DMS53 (cell line): ENCODE results near the gene IRX6.

Experiments
- DNase-seq: peaks from one replicate; lab custom pipeline; 2025; lab: John Stamatoyannopoulos, UW

The IRX6 gene

DNA sequence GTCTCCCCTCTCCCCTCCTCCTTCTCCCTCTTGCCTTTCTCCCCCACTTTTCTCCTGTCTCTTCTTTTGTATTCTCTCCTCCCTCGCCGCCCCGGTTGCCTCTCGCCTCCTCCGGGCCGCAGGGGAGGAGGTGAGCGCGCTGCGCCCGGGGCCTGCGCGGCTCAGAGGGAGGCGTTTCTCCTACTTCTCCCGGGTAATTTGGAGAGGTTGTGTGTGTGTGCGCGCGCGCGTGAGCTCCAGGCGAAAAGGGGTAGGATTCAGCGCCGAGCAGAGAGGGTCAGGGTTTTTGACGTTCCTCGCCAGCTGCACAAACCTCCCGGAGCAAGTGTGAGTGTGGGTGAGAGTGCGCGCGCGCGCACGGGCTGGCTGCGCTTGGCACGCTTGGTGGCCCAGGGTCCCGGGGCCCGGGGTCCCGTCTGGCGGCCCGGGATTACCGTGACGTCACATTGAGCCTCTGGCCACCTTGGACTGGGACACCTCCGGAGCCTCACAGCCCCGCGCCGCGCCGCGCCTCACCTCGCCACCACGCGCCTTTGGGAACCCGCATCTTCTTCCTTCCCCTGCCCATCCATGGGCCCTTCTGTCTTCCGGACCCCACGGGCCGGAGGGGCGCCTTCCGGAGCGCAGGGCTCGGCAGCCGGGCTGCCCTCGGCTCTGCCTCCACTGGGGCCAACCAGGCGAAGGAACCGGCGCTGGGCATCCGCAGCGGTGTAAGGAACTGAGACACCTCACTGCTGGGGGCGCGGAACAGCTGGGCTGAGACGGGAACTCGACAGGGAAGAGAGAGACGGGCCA is 479 bp downstream of the IRX6 start:
- no peak for DNase-seq

DNA sequence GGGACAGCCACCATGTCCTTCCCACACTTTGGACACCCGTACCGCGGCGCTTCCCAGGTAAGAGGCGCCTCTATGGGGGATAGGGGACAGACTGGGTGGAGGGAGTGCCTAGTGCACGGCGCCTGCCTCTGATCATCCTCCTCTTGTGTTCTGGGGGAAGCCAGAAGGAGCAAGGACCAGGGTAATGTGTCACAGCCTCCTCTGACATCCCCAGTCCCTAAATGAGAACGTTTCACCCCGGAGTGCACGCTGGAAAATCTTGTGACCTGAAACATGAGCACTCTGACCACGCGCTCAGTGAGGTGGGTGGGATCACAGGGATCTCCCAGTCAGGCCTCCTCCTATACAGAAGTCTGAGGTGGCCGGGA is 1.1 kb downstream of the IRX6 start:
- no peak for DNase-seq

GRCh38 chr16:55325458-55326109 is 1.6 kb downstream of the IRX6 start:
- DNase-seq = no peak

DNA sequence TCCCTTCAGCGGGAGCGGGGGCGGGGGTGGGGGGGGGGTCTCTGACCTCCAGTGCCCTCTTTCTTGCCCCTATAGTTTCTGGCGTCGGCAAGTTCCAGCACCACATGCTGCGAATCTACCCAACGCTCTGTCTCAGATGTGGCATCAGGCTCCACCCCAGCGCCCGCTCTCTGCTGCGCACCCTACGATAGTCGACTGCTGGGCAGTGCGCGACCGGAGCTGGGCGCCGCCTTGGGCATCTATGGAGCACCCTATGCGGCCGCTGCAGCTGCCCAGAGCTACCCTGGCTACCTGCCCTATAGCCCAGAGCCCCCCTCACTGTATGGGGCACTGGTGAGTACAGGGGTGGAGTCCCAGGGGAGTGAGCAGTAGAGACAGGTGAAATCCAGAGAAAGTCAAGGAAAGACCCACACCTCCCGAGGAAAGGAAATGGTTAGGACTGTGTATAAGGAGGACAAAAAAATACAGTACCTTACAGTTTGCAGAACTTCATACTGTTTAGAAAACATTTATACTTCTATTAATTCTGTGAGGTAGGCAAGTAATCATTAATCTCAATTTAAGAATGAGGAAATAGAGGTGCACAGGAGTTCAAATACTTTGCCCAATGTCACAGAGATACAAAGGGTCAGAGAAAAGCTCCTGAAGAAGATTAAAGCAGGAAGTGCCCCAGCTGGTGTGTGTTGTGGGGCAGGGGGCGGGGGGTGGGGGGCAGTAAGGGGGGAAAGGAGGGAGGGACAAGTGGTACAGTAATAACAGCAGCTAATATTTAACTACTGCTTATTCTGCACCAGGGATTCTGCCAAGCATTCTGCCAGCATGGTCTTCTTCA is 2.5 kb downstream of the IRX6 start:
- no peak for DNase-seq

DNA sequence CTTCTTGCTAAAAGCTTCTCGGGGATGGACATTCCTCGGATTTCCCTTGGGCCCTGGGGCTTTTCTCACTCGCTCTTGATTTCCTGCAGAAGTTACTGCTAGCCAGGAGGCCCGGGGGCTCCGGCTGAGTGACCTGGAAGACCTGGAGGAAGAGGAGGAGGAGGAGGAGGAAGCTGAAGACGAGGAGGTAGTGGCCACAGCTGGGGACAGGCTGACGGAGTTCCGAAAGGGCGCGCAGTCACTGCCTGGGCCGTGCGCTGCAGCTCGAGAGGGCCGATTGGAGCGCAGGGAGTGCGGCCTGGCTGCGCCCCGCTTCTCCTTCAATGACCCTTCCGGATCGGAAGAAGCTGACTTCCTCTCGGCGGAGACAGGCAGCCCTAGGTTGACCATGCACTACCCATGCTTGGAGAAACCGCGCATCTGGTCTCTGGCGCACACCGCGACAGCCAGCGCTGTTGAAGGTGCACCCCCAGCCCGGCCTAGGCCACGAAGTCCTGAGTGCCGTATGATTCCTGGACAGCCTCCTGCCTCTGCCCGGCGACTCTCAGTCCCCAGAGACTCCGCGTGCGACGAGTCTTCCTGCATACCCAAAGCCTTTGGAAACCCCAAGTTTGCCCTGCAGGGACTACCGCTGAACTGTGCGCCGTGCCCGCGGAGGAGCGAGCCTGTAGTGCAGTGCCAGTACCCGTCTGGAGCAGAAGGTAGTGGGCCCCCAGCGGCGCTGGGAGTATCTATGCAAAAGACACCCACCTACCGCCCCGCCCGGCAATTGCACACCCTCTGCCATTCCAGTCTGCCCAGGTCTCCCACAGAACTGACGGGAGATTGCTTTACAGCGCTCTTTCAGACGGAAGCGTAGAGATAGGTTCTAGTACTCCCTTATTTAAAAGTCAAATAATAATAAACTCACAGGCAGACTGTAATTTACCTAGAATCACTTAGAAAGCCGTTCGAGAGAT is 4.9 kb downstream of the IRX6 start:
- no peak for DNase-seq

DNA sequence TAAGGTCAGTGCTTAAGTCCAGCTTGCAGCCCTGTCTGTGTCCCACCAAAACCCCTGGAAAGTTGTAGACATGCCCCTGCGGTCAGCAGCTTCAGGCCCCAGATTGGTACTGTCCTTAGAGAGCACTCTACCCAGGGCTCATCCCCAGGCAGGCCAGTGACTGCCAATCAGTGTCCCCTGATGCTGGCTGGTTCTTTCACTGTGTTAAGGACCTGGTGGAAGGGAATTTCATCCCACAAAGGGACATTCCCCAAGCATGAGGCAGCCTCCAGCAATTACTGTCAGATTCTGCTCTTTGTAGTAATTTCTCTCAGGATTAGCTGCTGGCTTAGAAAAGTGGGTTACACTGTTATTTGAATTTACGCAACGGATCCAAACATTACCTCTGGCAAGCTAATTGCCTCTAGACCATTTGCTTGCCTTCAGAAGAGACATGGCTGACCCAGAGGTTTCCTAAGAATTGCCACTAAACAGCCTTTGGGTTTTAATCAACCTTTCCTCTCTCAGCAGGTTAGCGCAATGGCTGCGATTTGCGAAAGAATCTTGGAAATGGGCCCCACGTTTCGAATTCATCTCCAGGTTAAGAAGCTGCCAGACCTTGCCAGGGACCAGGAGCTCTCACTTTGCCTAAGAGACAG is 5.9 kb downstream of the IRX6 start:
- DNase-seq = no peak

- DNase-seq = no peak
Measured at GRCh38 chr16:55330781-55331647, 7.0 kb downstream of the IRX6 start.

DNA sequence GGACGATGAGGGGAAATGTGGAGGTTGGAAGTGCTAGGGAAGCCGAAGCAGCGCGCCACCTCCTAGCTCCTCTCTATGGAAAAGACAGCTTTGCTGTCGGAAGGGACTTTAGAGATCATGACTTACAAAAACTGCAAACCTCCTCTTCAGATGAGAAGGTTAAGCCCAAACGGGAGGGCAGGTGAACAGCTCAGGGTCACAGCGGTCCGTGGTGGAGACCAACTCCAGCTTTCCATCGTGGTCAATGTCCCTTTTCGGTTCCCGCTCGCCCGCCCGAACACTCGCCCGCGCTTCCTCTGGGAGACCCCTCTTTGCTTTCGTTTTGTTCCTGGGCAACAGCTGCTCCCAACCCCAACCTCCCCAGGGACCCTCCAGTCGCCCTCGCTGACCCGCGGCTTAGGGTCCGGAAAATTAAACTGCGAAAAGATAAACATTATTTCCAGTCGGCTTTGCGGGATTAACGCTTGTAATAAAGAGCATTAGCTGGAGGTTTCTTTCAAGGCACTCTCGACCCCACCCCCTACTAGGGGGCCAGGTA is 7.7 kb downstream of the IRX6 start:
- DNase-seq = no peak

DNA sequence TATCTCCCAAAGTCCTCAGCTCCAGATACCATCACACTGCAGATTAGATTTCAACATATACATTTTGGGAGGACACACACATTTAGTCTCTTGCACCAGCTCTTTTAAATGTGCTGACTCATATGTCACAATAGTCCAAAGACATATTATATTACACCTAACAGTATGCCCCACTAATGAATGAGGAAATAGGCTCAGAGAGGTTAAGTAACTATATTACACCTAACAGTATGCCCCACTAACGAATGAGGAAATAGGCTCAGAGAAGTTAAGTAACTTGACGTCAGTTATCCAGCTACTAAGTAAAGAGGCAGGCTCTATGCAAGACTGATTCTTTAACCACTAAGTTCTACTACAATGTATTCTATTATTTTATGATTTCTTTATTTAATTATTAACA is 9.7 kb downstream of the IRX6 start:
- no peak for DNase-seq

DNA sequence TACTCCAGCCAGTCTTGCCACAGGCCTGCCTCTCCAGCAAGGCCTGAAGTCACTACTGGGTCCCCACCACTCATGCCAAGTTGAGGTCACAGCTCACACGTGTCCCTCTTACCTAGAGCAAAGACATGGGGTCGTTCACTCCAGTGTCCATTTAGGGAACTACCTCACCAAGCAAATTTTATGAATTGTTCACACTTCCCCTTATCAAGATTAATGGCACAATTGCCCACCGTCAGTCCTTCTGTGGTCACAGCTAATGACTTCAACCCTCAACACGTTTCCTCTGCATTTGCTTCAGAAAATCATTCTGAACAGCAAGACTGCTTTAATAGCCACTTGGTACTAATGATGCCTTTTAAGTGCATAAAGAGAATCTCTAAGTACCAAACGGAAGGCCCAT is 14.6 kb downstream of the IRX6 start:
- DNase-seq = no peak

DNA sequence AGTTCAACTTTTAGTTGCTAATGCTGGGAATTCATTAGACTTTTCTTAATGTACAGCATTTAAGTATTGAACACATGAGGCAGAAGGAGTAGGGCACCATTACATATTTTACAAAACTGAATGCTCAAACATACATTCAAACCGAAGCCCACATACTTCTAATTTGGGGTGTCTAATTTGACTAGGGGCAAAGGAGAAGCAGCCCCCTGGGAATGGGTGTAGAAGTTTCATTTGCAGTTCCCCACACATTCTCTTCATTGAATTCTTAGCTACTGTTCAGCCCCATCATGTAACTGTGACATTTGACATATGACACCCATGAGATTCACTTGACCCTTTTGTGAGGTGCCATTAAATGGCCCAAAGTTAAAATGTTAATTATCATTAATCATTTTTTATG is 16.4 kb downstream of the IRX6 start:
- DNase-seq = no peak

GRCh38 chr16:55341681-55342080 is 17.7 kb downstream of the IRX6 start:
- no peak for DNase-seq

DNA sequence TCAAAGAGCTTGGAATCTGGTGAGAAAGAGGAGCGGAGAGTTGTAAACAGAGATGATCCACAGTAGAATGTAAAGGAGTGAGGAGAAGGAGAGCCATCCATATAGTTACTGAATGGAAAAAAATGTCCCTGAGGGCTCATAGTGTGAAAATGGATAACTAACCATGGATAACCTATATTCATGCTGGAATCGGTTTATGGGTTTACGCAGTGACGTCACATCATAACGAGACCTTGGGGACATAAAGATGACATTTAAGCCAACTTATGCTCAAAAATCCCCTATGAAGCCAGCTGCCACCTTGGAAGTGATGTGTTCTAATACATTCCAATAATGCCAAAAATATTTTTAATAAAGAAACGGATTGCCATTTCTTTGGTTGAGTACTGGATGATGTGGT is 22.5 kb downstream of the IRX6 start:
- no peak for DNase-seq

DNA sequence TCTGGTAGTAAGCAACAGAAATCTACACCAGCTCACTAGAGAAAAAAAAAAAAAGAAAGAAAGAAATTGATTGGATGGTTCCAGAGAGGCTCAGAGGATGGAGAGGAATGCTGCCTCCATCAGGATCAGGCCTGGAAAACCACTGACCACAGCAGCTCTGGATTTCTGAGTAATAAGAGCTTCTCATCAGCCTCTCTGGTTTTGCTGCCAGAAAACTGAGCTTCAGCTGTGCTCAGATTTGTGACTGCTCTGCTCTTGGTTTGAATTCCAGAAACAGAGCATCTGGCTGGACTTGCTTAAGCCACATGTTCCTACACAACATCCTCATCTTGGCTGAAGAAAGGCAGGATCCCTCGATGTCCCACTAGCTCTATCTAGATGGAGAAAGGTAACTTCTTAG is 25.9 kb downstream of the IRX6 start:
- no peak for DNase-seq

DNA sequence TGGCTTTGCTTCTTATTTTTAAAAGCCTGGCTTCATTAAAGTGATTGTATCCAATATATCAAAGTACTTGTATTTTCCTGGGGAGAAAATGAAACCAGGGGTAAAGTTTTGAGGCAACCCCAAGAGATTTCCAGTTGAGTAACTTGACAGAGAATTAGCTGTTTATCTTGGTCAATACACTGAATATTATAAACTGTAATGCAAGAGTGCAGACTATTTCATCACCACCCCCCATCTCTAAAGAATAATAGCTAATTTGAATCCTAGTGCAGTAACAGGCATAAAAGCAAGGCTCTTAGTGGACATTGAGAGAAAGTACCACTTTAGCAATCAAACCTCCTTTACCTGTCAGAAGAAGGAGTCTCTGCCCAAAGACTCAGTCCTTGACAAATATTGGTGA is 27.0 kb downstream of the IRX6 start:
- no peak for DNase-seq

GRCh38 chr16:55351936-55352335 is 27.9 kb downstream of the IRX6 start:
- DNase-seq = no peak

DNA sequence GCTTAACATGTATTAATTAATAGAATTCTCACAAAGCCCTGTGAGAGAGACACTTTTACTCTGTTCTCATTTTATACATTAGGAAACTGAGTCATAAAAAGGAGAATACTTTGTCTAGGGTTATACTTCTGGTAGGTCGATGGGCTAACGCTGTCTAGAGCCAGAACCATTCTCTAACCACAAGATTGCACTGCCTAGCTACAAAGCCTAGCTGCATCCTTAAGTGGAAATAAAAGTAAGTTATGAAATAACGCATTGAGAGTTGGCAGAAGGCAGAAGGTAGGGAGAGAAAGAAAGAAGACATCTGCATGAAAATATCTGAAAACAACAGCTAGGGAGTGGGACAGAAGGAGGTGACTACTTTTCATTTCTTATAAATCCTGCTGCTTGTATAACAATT is 33.2 kb downstream of the IRX6 start:
- no peak for DNase-seq

GRCh38 chr16:55359946-55360345 is 35.9 kb downstream of the IRX6 start:
- no peak for DNase-seq

- no peak for DNase-seq
Measured at GRCh38 chr16:55364811-55365210, 40.8 kb downstream of the IRX6 start.

DNA sequence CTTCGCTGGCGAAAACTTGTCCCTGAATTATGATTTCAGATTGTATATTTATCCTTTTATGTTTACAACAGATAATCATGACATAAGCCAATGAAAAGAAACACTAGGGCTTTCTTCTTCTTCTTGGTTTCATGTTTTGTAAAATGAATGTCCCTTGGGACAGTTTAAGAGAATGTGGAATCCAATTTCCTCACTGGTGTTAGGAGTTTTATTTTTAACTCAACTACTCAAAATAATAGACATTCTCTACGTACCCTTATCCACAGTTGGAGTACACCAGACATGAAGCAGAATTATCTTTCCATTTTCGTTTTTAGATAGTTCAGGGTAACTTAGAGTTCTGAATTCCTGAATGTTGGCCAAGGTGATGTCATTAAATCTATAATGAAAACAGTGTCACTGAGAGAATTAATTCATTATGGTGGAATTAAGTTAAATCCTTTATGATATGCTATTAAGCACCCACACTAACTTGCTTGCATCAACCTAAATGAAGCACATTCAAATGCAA is 43.4 kb downstream of the IRX6 start:
- DNase-seq = no peak
